A549 (cell line): ENCODE measurements around the gene ZNF423. TPM values are rescaled to one million over a fixed set of nuclear protein-coding genes. Genes with fewer than 3 reads are reported as not detected.

ENCODE experiments used
- ATAC-seq, 2 experiments: fragments of 200-7000 bp in 1 of 2; fragments of >200 bp in 1 of 2; cut with Nextera tagmentation in 1 of 2; cut with Tn5 transposase in 1 of 2; 3 replicates each; pipeline versions ENCODE4 v1.8.0 to v1.9.1; 2018 to 2020; ENCODE audit warnings: mild to moderate bottlenecking in 1 of 2, moderate library complexity in 1 of 2
- CTCF ChIA-PET: fragments of 300-600 bp; sonication (Branson Sonifier 250); formaldehyde crosslinking; extraction: SDS; loops from one replicate; lab custom pipeline; 2021; ENCODE audit warnings: antibody characterized with exemption, inconsistent platforms; lab: Yijun Ruan, JAX
- POLR2A ChIA-PET: fragments of 350-600 bp; formaldehyde crosslinking; extraction: SDS; loops from one replicate; lab custom pipeline; 2021; ENCODE audit warnings: antibody characterized with exemption, inconsistent platforms; lab: Yijun Ruan, JAX
- DNase-seq, 2 experiments: peaks; one replicate each; pipeline versions ENCODE4 v3.0.0 to v3.0.0-alpha.2; 2011 to 2016; ENCODE audit warnings: low read depth in 1 of 2, low spot score in 1 of 2
- FAIRE-seq: peaks from 2 replicates; lab custom pipeline; 2011; peaks lifted over from hg19 to GRCh38; lab: Jason Lieb, UNC
- H3K27ac ChIP-seq, 2 experiments: fragments of >200 bp; sonication (Bioruptor Twin); formaldehyde crosslinking; 3 replicates each; pipeline ENCODE4 v1.5.1; 2016 to 2017
- H3K4me1 ChIP-seq: fragments of >200 bp; sonication (Bioruptor Twin); formaldehyde crosslinking; 3 replicates; pipeline ENCODE4 v1.6.1; 2016
- H3K4me2 ChIP-seq: fragments of >200 bp; sonication (Bioruptor Twin); formaldehyde crosslinking; 3 replicates; pipeline ENCODE4 v1.6.1; 2016
- H3K4me3 ChIP-seq: fragments of >200 bp; sonication (Bioruptor Twin); formaldehyde crosslinking; 3 replicates; pipeline ENCODE4 v1.5.1; 2016
- H3K9me3 ChIP-seq: fragments of >200 bp; sonication (Bioruptor Twin); formaldehyde crosslinking; 3 replicates; pipeline ENCODE4 v1.6.1; 2016
- EHF ChIP-seq: fragments of 250-450 bp; sonication (Bioruptor Pico); IDR thresholded peaks from 2 replicates; pipeline ENCODE4 v1.5.0; 2020; ENCODE audit warnings: mild to moderate bottlenecking
- HEYL ChIP-seq: fragments of 250-450 bp; sonication (Bioruptor Pico); IDR thresholded peaks from 2 replicates; pipeline ENCODE4 v1.8.0; 2021; ENCODE audit warnings: mild to moderate bottlenecking, moderate library complexity
- HOXA7 ChIP-seq: fragments of 250-450 bp; sonication (Bioruptor Pico); IDR thresholded peaks from 2 replicates; pipeline ENCODE4 v1.5.0; 2020; ENCODE audit warnings: mild to moderate bottlenecking, moderate library complexity
- HOXB5 ChIP-seq: fragments of 250-450 bp; sonication (Bioruptor Pico); IDR thresholded peaks from 2 replicates; pipeline ENCODE4 v1.5.0; 2020; ENCODE audit warnings: mild to moderate bottlenecking, moderate library complexity
- MAZ ChIP-seq: fragments of 150-350 bp; IDR thresholded peaks from 2 replicates; pipeline ENCODE4 v1.6.1; 2014; ENCODE audit warnings: antibody characterized with exemption, low read depth, low read length, borderline replicate concordance
- NR3C1 ChIP-seq: fragments of >200 bp; sonication (Bioruptor Twin); formaldehyde crosslinking; IDR thresholded peaks from 3 replicates; pipeline ENCODE4 v1.6.1; 2017
- POLR2A ChIP-seq: IDR thresholded peaks from 2 replicates; pipeline ENCODE4 v1.6.1; 2012; ENCODE audit warnings: mild to moderate bottlenecking, low read length
- POLR2AphosphoS2 ChIP-seq: conservative IDR thresholded peaks from 2 replicates; pipeline ENCODE4 v1.6.1; 2012; ENCODE audit warnings: low read length, improper control_type of control experiment, inconsistent platforms
- RAD21 ChIP-seq, 2 experiments: fragments of >200 bp in 1 of 2; sonication (Bioruptor Twin) in 1 of 2; formaldehyde crosslinking in 1 of 2; IDR thresholded peaks in 1 of 2; conservative IDR thresholded peaks in 1 of 2; 2 replicates in 1 of 2; 3 replicates in 1 of 2; pipeline ENCODE4 v1.6.1; 2012 to 2018; ENCODE audit warnings: inconsistent platforms in 1 of 2
- RCOR1 ChIP-seq: fragments of 150-350 bp; IDR thresholded peaks from 2 replicates; pipeline ENCODE4 v1.6.1; 2014; ENCODE audit warnings: antibody characterized with exemption, low read length, low read depth
- SREBF2 ChIP-seq: fragments of 450-650 bp; IDR thresholded peaks from 2 replicates; pipeline ENCODE4 v1.6.1; 2014; ENCODE audit warnings: mild to moderate bottlenecking, moderate library complexity
- TFCP2L1 ChIP-seq: fragments of 250-450 bp; sonication (Bioruptor Pico); IDR thresholded peaks from 2 replicates; pipeline ENCODE4 v1.5.0; 2021; ENCODE audit warnings: mild to moderate bottlenecking
- ZNF302 ChIP-seq: fragments of 250-450 bp; sonication (Bioruptor Pico); IDR thresholded peaks from 2 replicates; pipeline ENCODE4 v1.9.0; 2021; ENCODE audit warnings: inconsistent platforms, mild to moderate bottlenecking, moderate library complexity
- WGBS: methylation state at CpG from one replicate; pipeline ENCODE4 v1.1.6; 2017; ENCODE audit errors: missing lambda C conversion rate; 5-methylcytosine and 5-hydroxymethylcytosine counted together
- polyA plus RNA-seq, 4 experiments: library from polyadenylated mRNA; depleted of rRNA in 3 of 4; stranded (reverse); fragments of >200 nt; fragmentation: RNase III in 1 of 4; extraction: RNeasy Plus Mini Kit Qiagen cat#74134 plus additional on column Dnase treatment in 1 of 4; gene quantifications; 2 replicates in 3 of 4; 3 replicates in 1 of 4; pipeline ENCODE4 v1.2.3, GENCODE V29; 2011 to 2017
- TF ChIP-seq, protein P1 (sequence below): fragments of 250-450 bp; sonication (Bioruptor Pico); IDR thresholded peaks from 2 replicates; pipeline ENCODE4 v1.5.0; 2020; ENCODE audit warnings: low read depth, mild to moderate bottlenecking, moderate library complexity
- TF ChIP-seq, protein P2 (sequence below): fragments of 200-600 bp; sonication (generic); IDR thresholded peaks from 2 replicates; pipeline ENCODE4 v1.6.1; 2016; ENCODE audit warnings: antibody characterized with exemption, mild to moderate bottlenecking, moderate library complexity
- TF ChIP-seq, protein P3 (sequence below): fragments of 250-450 bp; sonication (Bioruptor Pico); IDR thresholded peaks from 2 replicates; pipeline ENCODE4 v1.5.0; 2021; ENCODE audit warnings: mild to moderate bottlenecking, moderate library complexity, borderline replicate concordance
- TF ChIP-seq, protein P4 (sequence below): fragments of >200 bp; sonication (Bioruptor Twin); formaldehyde crosslinking; IDR thresholded peaks from 3 replicates; pipeline ENCODE4 v1.5.1; 2016
- TF ChIP-seq, protein P5 (sequence below): IDR thresholded peaks from 2 replicates; pipeline ENCODE4 v1.6.1; 2012

The ZNF423 gene
- polyA plus RNA-seq, 2 of the 4 experiments (the other 2 are of a cell fraction): 0.04 to 0.10 TPM

DNA sequence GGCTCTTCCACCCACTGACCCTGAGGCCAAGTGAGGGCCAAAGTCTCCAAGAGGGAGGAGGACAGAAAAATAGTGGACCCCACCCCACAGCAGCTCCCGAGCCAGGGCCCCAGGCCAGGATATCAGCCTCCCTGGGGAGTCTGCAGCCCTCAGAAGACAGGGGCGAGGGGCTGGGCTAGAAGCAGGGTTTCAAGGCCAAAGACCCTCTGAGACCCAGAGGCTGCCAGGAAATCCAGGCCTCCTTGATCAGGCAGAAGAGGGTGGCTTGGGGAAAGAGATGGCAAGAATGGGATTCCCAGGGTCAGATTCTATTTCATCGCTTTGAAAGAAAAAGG lies 156.1 kb downstream of the ZNF423 start:
- Histone ChIP-seq H3K4me1 (no peaks in the 10 kb centered on the region), H3K4me3 (no peak overlapping the region), H3K27ac (no peak overlapping the region), H3K9me3 (no peaks in the 10 kb centered on the region), H3K4me2 (no peak overlapping the region)
- POLR2A ChIA-PET: no interaction called here
- ATAC-seq (no peak), DNase-seq (no peak), FAIRE-seq (no peak)
- CTCF ChIA-PET: interaction anchor here (1.1 to 1.9 kb wide), 2 partner anchors 9 to 15 kb away, joined by 3 to 5 read pairs; no protein-coding TSS in a partner anchor
- 61% methylated on average over 3 of the region's 3 CpGs for WGBS
- no peak for TF ChIP-seq MAZ
- TF ChIP-seq HOXA7: no peak
- no peak for TF ChIP-seq POLR2AphosphoS2
- TF ChIP-seq EHF (CRISPR knock-in tag): no peak
- TF ChIP-seq, protein P1, sequence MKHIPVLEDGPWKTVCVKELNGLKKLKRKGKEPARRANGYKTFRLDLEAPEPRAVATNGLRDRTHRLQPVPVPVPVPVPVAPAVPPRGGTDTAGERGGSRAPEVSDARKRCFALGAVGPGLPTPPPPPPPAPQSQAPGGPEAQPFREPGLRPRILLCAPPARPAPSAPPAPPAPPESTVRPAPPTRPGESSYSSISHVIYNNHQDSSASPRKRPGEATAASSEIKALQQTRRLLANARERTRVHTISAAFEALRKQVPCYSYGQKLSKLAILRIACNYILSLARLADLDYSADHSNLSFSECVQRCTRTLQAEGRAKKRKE (CRISPR knock-in tag): no peak
- TF ChIP-seq RCOR1: no peak
- TF ChIP-seq, protein P2, sequence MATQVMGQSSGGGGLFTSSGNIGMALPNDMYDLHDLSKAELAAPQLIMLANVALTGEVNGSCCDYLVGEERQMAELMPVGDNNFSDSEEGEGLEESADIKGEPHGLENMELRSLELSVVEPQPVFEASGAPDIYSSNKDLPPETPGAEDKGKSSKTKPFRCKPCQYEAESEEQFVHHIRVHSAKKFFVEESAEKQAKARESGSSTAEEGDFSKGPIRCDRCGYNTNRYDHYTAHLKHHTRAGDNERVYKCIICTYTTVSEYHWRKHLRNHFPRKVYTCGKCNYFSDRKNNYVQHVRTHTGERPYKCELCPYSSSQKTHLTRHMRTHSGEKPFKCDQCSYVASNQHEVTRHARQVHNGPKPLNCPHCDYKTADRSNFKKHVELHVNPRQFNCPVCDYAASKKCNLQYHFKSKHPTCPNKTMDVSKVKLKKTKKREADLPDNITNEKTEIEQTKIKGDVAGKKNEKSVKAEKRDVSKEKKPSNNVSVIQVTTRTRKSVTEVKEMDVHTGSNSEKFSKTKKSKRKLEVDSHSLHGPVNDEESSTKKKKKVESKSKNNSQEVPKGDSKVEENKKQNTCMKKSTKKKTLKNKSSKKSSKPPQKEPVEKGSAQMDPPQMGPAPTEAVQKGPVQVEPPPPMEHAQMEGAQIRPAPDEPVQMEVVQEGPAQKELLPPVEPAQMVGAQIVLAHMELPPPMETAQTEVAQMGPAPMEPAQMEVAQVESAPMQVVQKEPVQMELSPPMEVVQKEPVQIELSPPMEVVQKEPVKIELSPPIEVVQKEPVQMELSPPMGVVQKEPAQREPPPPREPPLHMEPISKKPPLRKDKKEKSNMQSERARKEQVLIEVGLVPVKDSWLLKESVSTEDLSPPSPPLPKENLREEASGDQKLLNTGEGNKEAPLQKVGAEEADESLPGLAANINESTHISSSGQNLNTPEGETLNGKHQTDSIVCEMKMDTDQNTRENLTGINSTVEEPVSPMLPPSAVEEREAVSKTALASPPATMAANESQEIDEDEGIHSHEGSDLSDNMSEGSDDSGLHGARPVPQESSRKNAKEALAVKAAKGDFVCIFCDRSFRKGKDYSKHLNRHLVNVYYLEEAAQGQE: no peak
- TF ChIP-seq HEYL: no peak
- TF ChIP-seq SREBF2: no peak

DNA sequence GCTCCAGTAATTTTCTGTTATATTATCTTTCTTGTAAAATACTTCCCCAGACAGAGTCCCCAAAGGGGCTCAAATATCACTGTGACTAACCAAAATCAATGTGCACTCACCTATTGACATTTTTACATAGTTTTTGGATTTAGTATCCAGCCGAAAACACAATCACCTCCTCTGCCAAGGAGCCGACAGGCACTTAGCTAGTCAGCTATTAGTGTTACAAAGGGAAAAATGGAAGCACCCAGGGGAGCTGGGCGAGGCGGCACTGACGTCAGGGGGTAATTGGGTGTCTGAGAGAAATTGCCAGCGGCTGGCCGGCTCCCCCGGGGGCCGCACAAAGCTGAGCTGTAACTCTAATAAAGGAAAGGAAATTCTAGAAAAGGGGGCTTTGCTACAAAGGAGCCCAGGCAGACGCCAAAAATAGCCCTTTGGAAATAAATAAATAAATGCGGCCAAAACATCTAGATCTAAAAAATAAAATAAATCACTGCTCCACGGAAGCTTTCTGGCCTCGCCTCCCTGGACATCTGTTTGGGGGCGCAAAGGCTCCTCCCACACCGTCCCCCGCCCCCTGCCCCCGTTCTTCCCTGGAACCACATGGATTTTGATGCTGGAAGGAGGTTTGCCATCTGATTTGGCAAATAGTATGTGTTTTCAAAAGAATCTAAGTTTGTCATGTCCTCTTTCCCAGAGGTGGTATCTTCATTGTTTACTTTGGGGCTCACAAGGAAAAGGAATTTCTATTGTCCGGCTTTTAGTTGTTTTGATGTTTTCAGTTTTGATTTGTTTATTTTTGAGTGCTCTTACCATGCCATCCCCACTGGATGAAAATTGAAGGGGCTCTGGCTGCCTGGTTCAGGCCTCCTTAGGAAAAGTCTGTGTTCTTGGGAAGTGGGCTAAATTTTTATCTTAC lies 156.7 kb downstream of the ZNF423 start:
- H3K4me2 ChIP-seq: no peak overlapping the region
- ATAC-seq: no peak

More for the DNA sequence above, 156.7 kb downstream of the ZNF423 start:
- no peak overlapping the region for H3K27ac ChIP-seq
- WGBS: 37% methylated on average over 18 of the region's 18 CpGs
- no peak overlapping the region for H3K4me3 ChIP-seq
- H3K9me3 ChIP-seq: no peaks in the 10 kb centered on the region
- CTCF ChIA-PET: interaction anchor here (1.9 kb wide), 1 partner anchor 9 kb away, joined by 5 read pairs; no protein-coding TSS in a partner anchor
- TF ChIP-seq, protein P3, sequence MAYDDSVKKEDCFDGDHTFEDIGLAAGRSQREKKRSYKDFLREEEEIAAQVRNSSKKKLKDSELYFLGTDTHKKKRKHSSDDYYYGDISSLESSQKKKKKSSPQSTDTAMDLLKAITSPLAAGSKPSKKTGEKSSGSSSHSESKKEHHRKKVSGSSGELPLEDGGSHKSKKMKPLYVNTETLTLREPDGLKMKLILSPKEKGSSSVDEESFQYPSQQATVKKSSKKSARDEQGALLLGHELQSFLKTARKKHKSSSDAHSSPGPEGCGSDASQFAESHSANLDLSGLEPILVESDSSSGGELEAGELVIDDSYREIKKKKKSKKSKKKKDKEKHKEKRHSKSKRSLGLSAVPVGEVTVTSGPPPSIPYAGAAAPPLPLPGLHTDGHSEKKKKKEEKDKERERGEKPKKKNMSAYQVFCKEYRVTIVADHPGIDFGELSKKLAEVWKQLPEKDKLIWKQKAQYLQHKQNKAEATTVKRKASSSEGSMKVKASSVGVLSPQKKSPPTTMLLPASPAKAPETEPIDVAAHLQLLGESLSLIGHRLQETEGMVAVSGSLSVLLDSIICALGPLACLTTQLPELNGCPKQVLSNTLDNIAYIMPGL (CRISPR knock-in tag): no peak
- TF ChIP-seq RAD21 (conservative IDR thresholded peaks at IDR 0.05 in 1 of 2, IDR thresholded peaks at IDR 0.05 in 1 of 2) (no peak), HOXB5 (CRISPR knock-in tag) (no peak), POLR2A (no peak), TFCP2L1 (CRISPR knock-in tag) (no peak), SREBF2 (no peak), ZNF302 (no peak), POLR2AphosphoS2 (no peak), NR3C1 (no peak)
- TF ChIP-seq, protein P4, sequence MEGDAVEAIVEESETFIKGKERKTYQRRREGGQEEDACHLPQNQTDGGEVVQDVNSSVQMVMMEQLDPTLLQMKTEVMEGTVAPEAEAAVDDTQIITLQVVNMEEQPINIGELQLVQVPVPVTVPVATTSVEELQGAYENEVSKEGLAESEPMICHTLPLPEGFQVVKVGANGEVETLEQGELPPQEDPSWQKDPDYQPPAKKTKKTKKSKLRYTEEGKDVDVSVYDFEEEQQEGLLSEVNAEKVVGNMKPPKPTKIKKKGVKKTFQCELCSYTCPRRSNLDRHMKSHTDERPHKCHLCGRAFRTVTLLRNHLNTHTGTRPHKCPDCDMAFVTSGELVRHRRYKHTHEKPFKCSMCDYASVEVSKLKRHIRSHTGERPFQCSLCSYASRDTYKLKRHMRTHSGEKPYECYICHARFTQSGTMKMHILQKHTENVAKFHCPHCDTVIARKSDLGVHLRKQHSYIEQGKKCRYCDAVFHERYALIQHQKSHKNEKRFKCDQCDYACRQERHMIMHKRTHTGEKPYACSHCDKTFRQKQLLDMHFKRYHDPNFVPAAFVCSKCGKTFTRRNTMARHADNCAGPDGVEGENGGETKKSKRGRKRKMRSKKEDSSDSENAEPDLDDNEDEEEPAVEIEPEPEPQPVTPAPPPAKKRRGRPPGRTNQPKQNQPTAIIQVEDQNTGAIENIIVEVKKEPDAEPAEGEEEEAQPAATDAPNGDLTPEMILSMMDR: no peak
- TF ChIP-seq, protein P5, sequence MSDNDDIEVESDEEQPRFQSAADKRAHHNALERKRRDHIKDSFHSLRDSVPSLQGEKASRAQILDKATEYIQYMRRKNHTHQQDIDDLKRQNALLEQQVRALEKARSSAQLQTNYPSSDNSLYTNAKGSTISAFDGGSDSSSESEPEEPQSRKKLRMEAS: no peak
- TF ChIP-seq, all 56 proteins: peak for 0
- FAIRE-seq: no peak
- DNase-seq: no peak
- POLR2A ChIA-PET: no interaction called here
- H3K4me1 ChIP-seq: no peaks in the 10 kb centered on the region
